ENCODE results near the gene ABI2. TPM values are rescaled to one million over a fixed set of nuclear protein-coding genes. Genes with fewer than 3 reads are reported as not detected.

ABI2 gene
- total RNA-seq, 1 experiment from 2014 or later, result 50.7 TPM

DNA sequence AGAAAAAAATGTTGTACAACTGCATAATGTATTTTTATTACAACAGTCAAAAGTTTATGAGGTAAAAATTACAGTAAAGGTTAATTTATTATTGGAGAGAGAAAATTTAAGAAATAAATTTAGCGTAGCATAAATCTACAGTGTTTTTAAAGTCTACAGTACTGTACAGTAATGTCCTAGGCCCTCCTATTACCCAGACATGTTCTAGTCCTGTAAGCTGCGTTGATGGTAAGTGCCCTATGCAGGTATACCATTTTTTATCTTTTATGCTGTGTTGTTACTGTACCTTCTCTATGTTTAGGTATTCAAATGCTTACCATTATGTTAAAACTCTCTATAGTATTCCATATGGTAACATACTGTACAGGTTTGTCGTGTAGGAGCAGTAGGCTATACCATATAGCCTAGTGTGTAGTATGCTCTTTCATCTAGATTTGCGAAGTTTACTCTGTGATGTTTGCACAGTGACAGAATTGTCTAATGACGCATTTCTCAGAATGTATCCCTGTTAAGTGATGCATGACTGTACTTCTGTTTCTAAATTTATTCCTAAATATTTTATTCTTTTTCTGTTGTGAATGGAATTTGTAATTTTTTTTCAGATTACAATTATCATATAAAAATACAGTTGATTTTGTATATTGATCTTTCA lies 24.5 kb downstream of the ABI2 start:
- Histone ChIP-seq H3K27me3 (ENCODE audit: low read length) (no peaks in the 10 kb centered on the region), H3K9ac (ENCODE audit: low read length) (peak overlapping the region; percentile 64), H3K4me1 (ENCODE audit: insufficient read depth, low read length) (peaks cover 28% of the 10 kb centered on the region), H3K79me2 (ENCODE audit: low read length) (peaks cover 80% of the 10 kb centered on the region), H3K9me3 (ENCODE audit: low read length) (no peaks in the 10 kb centered on the region), H2AFZ (ENCODE audit: low read length) (no peak overlapping the region), H3K27ac (ENCODE audit: low read length) (peak overlapping the region; percentile 93), H3K4me2 (ENCODE audit: low read length) (peak overlapping the region; percentile 69), H3K4me3 (ENCODE audit: low read length) (0 out of 2 replicates have a peak overlapping the region, but pooled peaks have one; percentile 19), H3F3A (ENCODE audit: low read length, unreplicated experiment) (peaks cover 6% of the 10 kb centered on the region), H4K20me1 (ENCODE audit: low read length) (no peaks in the 10 kb centered on the region), H3K36me3 (ENCODE audit: low read depth, low read length) (peaks cover 6% of the 10 kb centered on the region), H3K9me2 (replicated peaks; ENCODE audit: low read length) (no peaks in the 10 kb centered on the region)
- CTCF ChIA-PET, result no interaction called here
- BruUV-seq (replicated peaks), result TSS peak; percentile 82
- peak; percentile 91 for DNase-seq
- POLR2A ChIA-PET (ENCODE audit: unreplicated experiment), result no interaction called here
- TF ChIP-seq EZH2phosphoT487 (IDR thresholded peaks at IDR 0.05; ENCODE audit: borderline replicate concordance, low read length) (no peak), EZH2 (IDR thresholded peaks at IDR 0.05; ENCODE audit: low read length, unreplicated experiment) (no peak)
- TF ChIP-seq, protein P1, sequence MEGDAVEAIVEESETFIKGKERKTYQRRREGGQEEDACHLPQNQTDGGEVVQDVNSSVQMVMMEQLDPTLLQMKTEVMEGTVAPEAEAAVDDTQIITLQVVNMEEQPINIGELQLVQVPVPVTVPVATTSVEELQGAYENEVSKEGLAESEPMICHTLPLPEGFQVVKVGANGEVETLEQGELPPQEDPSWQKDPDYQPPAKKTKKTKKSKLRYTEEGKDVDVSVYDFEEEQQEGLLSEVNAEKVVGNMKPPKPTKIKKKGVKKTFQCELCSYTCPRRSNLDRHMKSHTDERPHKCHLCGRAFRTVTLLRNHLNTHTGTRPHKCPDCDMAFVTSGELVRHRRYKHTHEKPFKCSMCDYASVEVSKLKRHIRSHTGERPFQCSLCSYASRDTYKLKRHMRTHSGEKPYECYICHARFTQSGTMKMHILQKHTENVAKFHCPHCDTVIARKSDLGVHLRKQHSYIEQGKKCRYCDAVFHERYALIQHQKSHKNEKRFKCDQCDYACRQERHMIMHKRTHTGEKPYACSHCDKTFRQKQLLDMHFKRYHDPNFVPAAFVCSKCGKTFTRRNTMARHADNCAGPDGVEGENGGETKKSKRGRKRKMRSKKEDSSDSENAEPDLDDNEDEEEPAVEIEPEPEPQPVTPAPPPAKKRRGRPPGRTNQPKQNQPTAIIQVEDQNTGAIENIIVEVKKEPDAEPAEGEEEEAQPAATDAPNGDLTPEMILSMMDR (conservative IDR thresholded peaks at IDR 0.05; ENCODE audit: low read depth, low read length), result no peak
- peak; percentile 100 for ATAC-seq
- intact Hi-C loops (cut with micrococcal nuclease), result loop anchor here (5.0 kb wide), 1 partner anchor 50 kb away; no protein-coding TSS in a partner anchor

GRCh38 chr2:203354966-203355365 lies 26.8 kb downstream of the ABI2 start:
- H3K36me3 ChIP-seq (ENCODE audit: low read depth, low read length), result peaks cover 6% of the 10 kb centered on the region
- H3K9ac ChIP-seq (ENCODE audit: low read length), result no peak overlapping the region
- BruUV-seq (replicated peaks), result no TSS peak
- H3K4me2 ChIP-seq (ENCODE audit: low read length), result no peak overlapping the region
- no peaks in the 10 kb centered on the region for H4K20me1 ChIP-seq (ENCODE audit: low read length)
- H2AFZ ChIP-seq (ENCODE audit: low read length), result no peak overlapping the region
- H3K4me3 ChIP-seq (ENCODE audit: low read length), result no peak overlapping the region
- H3K9me2 ChIP-seq (replicated peaks; ENCODE audit: low read length), result no peaks in the 10 kb centered on the region
- H3K9me3 ChIP-seq (ENCODE audit: low read length), result no peaks in the 10 kb centered on the region
- H3F3A ChIP-seq (ENCODE audit: low read length, unreplicated experiment), result peaks cover 6% of the 10 kb centered on the region
- ChIA-PET POLR2A (ENCODE audit: unreplicated experiment) (no interaction called here), CTCF (no interaction called here)
- intact Hi-C loops (cut with micrococcal nuclease), result loop anchor here (5.0 kb wide), 1 partner anchor 47 kb away; no protein-coding TSS in a partner anchor
- peaks cover 28% of the 10 kb centered on the region for H3K4me1 ChIP-seq (ENCODE audit: insufficient read depth, low read length)
- peaks cover 73% of the 10 kb centered on the region for H3K79me2 ChIP-seq (ENCODE audit: low read length)
- H3K27me3 ChIP-seq (ENCODE audit: low read length), result no peaks in the 10 kb centered on the region
- ATAC-seq (no peak), DNase-seq (no peak)
- TF ChIP-seq EZH2 (IDR thresholded peaks at IDR 0.05; ENCODE audit: low read length, unreplicated experiment) (no peak), EZH2phosphoT487 (IDR thresholded peaks at IDR 0.05; ENCODE audit: borderline replicate concordance, low read length) (no peak)
- TF ChIP-seq, protein P1 (conservative IDR thresholded peaks at IDR 0.05; ENCODE audit: low read depth, low read length), result no peak
- H3K27ac ChIP-seq (ENCODE audit: low read length), result no peak overlapping the region

DNA sequence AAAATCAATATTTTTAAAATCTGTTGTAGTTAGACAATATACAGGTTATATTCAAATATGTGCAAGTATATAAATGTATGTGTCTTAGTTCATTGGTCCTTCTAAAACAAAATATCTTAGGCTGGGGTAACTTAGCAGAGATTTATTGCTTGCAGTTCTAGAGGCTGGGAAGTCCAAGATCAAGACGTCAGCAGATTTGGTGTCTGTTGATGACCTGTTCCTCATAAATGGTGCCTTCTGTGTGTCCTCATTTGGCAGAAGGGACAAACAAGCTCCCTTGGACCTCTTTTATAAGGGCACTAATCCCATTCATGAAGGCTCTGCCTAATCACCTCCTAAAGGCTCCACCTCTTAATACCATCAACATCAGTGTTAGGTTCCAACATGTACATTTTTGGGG lies 31.3 kb downstream of the ABI2 start:
- POLR2A ChIA-PET (ENCODE audit: unreplicated experiment), result no interaction called here
- H3K79me2 ChIP-seq (ENCODE audit: low read length), result peaks cover 69% of the 10 kb centered on the region
- no peak for DNase-seq

More for the DNA sequence above, 31.3 kb downstream of the ABI2 start:
- intact Hi-C loops (cut with micrococcal nuclease), result no loop called here
- Histone ChIP-seq H3K4me2 (ENCODE audit: low read length) (no peak overlapping the region), H3K9ac (ENCODE audit: low read length) (no peak overlapping the region), H3K4me1 (ENCODE audit: insufficient read depth, low read length) (peaks cover 2% of the 10 kb centered on the region; the same call in 1 of the 2 replicates), H4K20me1 (ENCODE audit: low read length) (no peaks in the 10 kb centered on the region), H3F3A (ENCODE audit: low read length, unreplicated experiment) (no peaks in the 10 kb centered on the region), H3K4me3 (ENCODE audit: low read length) (no peak overlapping the region), H3K9me3 (ENCODE audit: low read length) (no peaks in the 10 kb centered on the region), H3K9me2 (replicated peaks; ENCODE audit: low read length) (no peaks in the 10 kb centered on the region), H3K36me3 (ENCODE audit: low read depth, low read length) (no peaks in the 10 kb centered on the region; the same call in 1 of the 2 replicates), H3K27me3 (ENCODE audit: low read length) (no peaks in the 10 kb centered on the region), H3K27ac (ENCODE audit: low read length) (no peak overlapping the region), H2AFZ (ENCODE audit: low read length) (no peak overlapping the region)
- no peak for ATAC-seq
- TF ChIP-seq EZH2 (IDR thresholded peaks at IDR 0.05; ENCODE audit: low read length, unreplicated experiment), result no peak
- no peak for TF ChIP-seq EZH2phosphoT487 (IDR thresholded peaks at IDR 0.05; ENCODE audit: borderline replicate concordance, low read length)
- TF ChIP-seq, protein P1 (conservative IDR thresholded peaks at IDR 0.05; ENCODE audit: low read depth, low read length), result no peak
- CTCF ChIA-PET, result no interaction called here
- no TSS peak for BruUV-seq (replicated peaks)

Measured in PC-3 (cell line).